Astrocyte of the hippocampus (primary cell): ENCODE data around the gene GRIA4.
"Not testable (repeated sequence)": the region's sequence is repeated elsewhere in the genome, so short reads cannot be mapped to it uniquely, and the experiment has no call there.

Experiments used
- DNase-seq: peaks from one replicate; pipeline ENCODE4 v3.0.0; 2011; ENCODE audit warnings: low read depth, low spot score

GRIA4 gene

GRCh38 chr11:106001304-106002012, 391.6 kb downstream of the GRIA4 start:
- no peak for DNase-seq

GRCh38 chr11:106003094-106003493, 393.2 kb downstream of the GRIA4 start:
- DNase-seq = not testable (repeated sequence)

GRCh38 chr11:106011481-106011880, 401.6 kb downstream of the GRIA4 start:
- no peak for DNase-seq

GRCh38 chr11:106012744-106013143, 402.9 kb downstream of the GRIA4 start:
- DNase-seq = peak; percentile 79

- DNase-seq = no peak
Measured at GRCh38 chr11:106014035-106014434, 404.2 kb downstream of the GRIA4 start.

- no peak for DNase-seq
Measured at GRCh38 chr11:106014620-106015019, 404.7 kb downstream of the GRIA4 start.

- no peak for DNase-seq
Measured at GRCh38 chr11:106015066-106015465, 405.2 kb downstream of the GRIA4 start.

GRCh38 chr11:106017093-106017492, 407.2 kb downstream of the GRIA4 start:
- no peak for DNase-seq

GRCh38 chr11:106021181-106021966, 411.5 kb downstream of the GRIA4 start:
- DNase-seq = no peak

GRCh38 chr11:106021967-106022794, 412.3 kb downstream of the GRIA4 start, which contains the start of gene MSANTD4:
MSANTD4 (minus strand) TSS chr11:106022240; CDS start chr11:106010917, 11,323 bp downstream.
- peak; percentile 100 for DNase-seq

GRCh38 chr11:106022795-106023275, 413.0 kb downstream of the GRIA4 start:
- no peak for DNase-seq

- DNase-seq = no peak
Measured at GRCh38 chr11:106030609-106031008, 420.7 kb downstream of the GRIA4 start.

GRCh38 chr11:106031202-106031810, 421.4 kb downstream of the GRIA4 start:
- DNase-seq = no peak
